ENCODE data around the gene MAD2L2. TPM values are rescaled to one million over a fixed set of nuclear protein-coding genes. Genes with fewer than 3 reads are reported as not detected.

Gene MAD2L2
- total RNA-seq, 1 donor from 2014 or later = 30.0 TPM

DNA sequence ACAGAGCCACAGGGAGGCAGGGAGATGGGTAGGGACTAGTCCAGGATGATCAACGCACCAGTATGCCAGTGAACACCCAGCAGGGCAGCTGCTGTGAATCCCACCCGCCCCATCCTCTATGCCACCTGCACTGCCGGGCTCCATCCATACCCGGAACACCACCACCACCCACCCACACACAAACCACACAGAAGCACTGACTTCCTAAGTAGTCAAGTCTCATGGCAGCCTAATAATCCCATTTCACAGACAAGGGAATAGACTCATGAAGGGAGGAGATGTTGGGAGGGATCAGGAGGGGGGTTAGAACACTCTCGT lies 16.9 kb upstream of the MAD2L2 start:
- Histone ChIP-seq H3K27ac (no peak overlapping the region), H3K9me3 (no peaks in the 10 kb centered on the region), H3K27me3 (no peaks in the 10 kb centered on the region), H3K4me1 (peaks cover 14% of the 10 kb centered on the region), H3K36me3 (no peaks in the 10 kb centered on the region), H3K4me3 (no peak overlapping the region)
- no peak for DNase-seq (ENCODE audit: extremely low spot score in 2 of 2)
- TF ChIP-seq POLR2AphosphoS5 (IDR thresholded peaks at IDR 0.05; ENCODE audit: insufficient read depth in 1 of 2, low read depth in 1 of 2) (no peak), CTCF (IDR thresholded peaks at IDR 0.05) (no peak), POLR2A (IDR thresholded peaks at IDR 0.05) (no peak)
- intact Hi-C loops (cut with DNase I) = no loop called here

DNA sequence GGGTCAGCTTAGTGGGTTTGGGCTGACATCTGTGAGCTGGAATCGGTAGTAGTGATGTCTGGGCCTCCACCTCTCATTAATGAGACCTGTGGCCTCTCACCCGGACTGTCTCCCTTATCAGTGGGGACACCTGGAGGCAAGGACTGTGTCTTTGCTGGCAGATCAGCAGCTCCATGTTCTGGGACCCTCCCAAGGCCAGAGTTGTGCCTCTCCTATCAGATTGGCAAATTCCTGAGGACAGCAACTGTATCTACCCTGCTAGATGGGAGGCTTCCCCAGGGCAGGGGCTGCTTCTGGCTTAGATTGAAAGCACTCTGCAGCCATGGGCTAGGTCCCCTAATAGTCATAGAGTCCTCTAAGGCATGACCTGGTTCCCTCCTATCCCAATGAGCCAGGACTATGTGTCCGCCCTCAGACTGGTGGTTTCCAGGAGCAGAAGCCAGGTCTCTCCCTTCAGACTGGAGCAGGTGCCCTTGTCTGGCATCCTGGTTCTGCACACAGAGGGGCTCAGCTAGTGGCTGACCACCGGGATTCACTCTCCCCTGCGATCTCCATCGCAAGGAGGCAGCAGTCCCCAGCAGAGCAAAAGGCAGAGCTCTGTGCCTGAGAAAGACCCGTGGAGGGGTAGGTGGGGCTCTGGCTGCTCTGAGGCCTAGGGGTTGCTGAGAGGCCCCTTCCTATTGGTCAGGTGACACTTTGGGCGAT lies 16.4 kb upstream of the MAD2L2 start:
- no peak for TF ChIP-seq POLR2A (IDR thresholded peaks at IDR 0.05)
- TF ChIP-seq POLR2AphosphoS5 (IDR thresholded peaks at IDR 0.05; ENCODE audit: insufficient read depth in 1 of 2, low read depth in 1 of 2) = no peak
- TF ChIP-seq CTCF (IDR thresholded peaks at IDR 0.05) = no peak
- H3K4me3 ChIP-seq = no peak overlapping the region
- no peak for DNase-seq (ENCODE audit: extremely low spot score in 2 of 2)
- H3K4me1 ChIP-seq = peaks cover 19% of the 10 kb centered on the region
- H3K27me3 ChIP-seq = no peaks in the 10 kb centered on the region
- no peaks in the 10 kb centered on the region for H3K9me3 ChIP-seq
- no peaks in the 10 kb centered on the region for H3K36me3 ChIP-seq
- no peak overlapping the region for H3K27ac ChIP-seq
- intact Hi-C loops (cut with DNase I) = no loop called here

DNA sequence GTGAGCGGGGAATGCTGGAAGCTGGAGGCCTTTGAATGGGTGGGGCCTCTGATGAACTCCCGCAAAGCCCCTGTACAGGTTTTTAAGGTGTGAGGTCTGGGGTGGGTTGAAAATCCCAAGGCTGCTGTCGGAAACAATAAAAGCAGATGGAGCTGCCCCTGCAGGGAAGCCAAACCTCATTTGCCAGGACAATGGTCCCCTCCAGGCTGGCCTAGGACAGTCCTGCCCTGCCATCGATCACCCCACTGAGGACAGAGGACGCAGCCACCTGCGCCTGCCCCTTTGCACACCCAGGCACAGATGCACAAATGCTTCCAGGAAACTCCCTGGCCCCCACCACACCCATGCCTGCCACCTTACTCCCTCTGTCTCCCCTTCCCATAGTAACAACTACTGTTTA lies 14.9 kb upstream of the MAD2L2 start:
- intact Hi-C loops (cut with DNase I) = no loop called here
- peaks cover 4% of the 10 kb centered on the region for H3K27me3 ChIP-seq
- DNase-seq (ENCODE audit: extremely low spot score in 2 of 2) = no peak
- no peak overlapping the region for H3K4me3 ChIP-seq
- TF ChIP-seq POLR2A (IDR thresholded peaks at IDR 0.05) = no peak
- TF ChIP-seq POLR2AphosphoS5 (IDR thresholded peaks at IDR 0.05; ENCODE audit: insufficient read depth in 1 of 2, low read depth in 1 of 2) = no peak
- no peak for TF ChIP-seq CTCF (IDR thresholded peaks at IDR 0.05)
- H3K36me3 ChIP-seq = no peaks in the 10 kb centered on the region
- H3K4me1 ChIP-seq = peaks cover 21% of the 10 kb centered on the region
- no peaks in the 10 kb centered on the region for H3K9me3 ChIP-seq
- no peak overlapping the region for H3K27ac ChIP-seq

GRCh38 chr1:11693917-11694316 lies 13.0 kb upstream of the MAD2L2 start:
- Histone ChIP-seq H3K27me3 (peaks cover 4% of the 10 kb centered on the region), H3K4me1 (peaks cover 26% of the 10 kb centered on the region), H3K4me3 (no peak overlapping the region), H3K9me3 (no peaks in the 10 kb centered on the region), H3K27ac (no peak overlapping the region), H3K36me3 (no peaks in the 10 kb centered on the region)
- intact Hi-C loops (cut with DNase I) = loop anchor here (2.0 kb wide), 1 partner anchor 21 kb away; no protein-coding TSS in a partner anchor
- TF ChIP-seq POLR2AphosphoS5 (IDR thresholded peaks at IDR 0.05; ENCODE audit: insufficient read depth in 1 of 2, low read depth in 1 of 2) (no peak), CTCF (IDR thresholded peaks at IDR 0.05) (no peak), POLR2A (IDR thresholded peaks at IDR 0.05) (no peak)
- DNase-seq (ENCODE audit: extremely low spot score in 2 of 2) = no peak

- H3K27ac ChIP-seq = no peak overlapping the region
- no peak overlapping the region for H3K4me3 ChIP-seq
- no peak for DNase-seq (ENCODE audit: extremely low spot score in 2 of 2)
- peaks cover 4% of the 10 kb centered on the region for H3K27me3 ChIP-seq
- H3K36me3 ChIP-seq = no peaks in the 10 kb centered on the region
- TF ChIP-seq CTCF (IDR thresholded peaks at IDR 0.05) (no peak), POLR2AphosphoS5 (IDR thresholded peaks at IDR 0.05; ENCODE audit: insufficient read depth in 1 of 2, low read depth in 1 of 2) (no peak), POLR2A (IDR thresholded peaks at IDR 0.05) (no peak)
- intact Hi-C loops (cut with DNase I) = loop anchor here (2.0 kb wide), 1 partner anchor 22 kb away; no protein-coding TSS in a partner anchor
- no peaks in the 10 kb centered on the region for H3K9me3 ChIP-seq
- H3K4me1 ChIP-seq = peaks cover 26% of the 10 kb centered on the region
Measured at GRCh38 chr1:11693024-11693590, 12.2 kb upstream of the MAD2L2 start.

Data from vagina (tissue), 2 donors.